Measurements from ENCODE around the gene CPNE2. TPM values are rescaled to one million over a fixed set of nuclear protein-coding genes. Genes with fewer than 3 reads are reported as not detected.

CPNE2 gene
- total and polyA plus RNA-seq, 2 of the 8 experiments (the other 6 are each of a cell fraction or from before 2014, with no cell fraction given), result 10.6 to 39.5 TPM

DNA sequence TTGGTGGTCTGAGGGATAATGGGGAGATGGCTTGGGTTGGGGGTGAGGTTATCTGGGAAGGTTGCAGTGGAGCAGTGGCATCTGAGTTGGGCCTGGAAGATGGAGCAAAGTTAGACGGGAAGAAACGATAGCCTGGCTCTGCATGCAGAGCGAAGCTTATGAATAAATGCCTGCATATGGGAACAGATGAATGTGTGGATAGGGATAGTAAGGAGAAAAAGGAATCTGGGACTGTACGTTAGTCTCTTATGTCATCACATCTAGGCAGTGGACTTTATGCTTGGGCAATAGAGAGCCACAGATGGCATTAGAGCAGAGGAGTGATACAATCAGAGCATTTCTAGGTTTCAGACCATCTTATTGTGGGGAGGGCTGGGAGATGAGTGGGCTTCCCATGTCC, 33.0 kb downstream of the CPNE2 start:
- H2AFZ ChIP-seq (ENCODE audit: low read length), result no peak overlapping the region
- H3K4me3 ChIP-seq (ENCODE audit: extremely low read depth in 1 of 4, insufficient read depth in 2 of 4, low read depth in 3 of 4, low read length in 4 of 4), result no peak overlapping the region
- no peak overlapping the region; the same call in 1 of the 2 replicates for H2BK15ac ChIP-seq (ENCODE audit: low read length)
- no peak overlapping the region for H2BK20ac ChIP-seq (ENCODE audit: low read length)
- H3K9ac ChIP-seq (replicated peaks in 1 of 4; ENCODE audit: extremely low read depth in 1 of 4, low read depth in 3 of 4, low read length in 3 of 4), result no peak overlapping the region
- no peak overlapping the region for H4K8ac ChIP-seq (ENCODE audit: extremely low read depth, insufficient read depth, low read length)
- H3K27me3 ChIP-seq (replicated peaks in 1 of 4; ENCODE audit: control insufficient read depth in 3 of 4, extremely low read depth in 1 of 4, insufficient read depth in 3 of 4, low read length in 3 of 4), result no peaks in the 10 kb centered on the region
- H2AK5ac ChIP-seq (ENCODE audit: low read depth, low read length), result no peak overlapping the region
- H3K9me3 ChIP-seq (ENCODE audit: insufficient read depth in 2 of 2, low read depth in 1 of 2, low read length in 1 of 2), result no peaks in the 10 kb centered on the region
- H3K79me1 ChIP-seq (ENCODE audit: low read depth, low read length), result no peaks in the 10 kb centered on the region
- H3K27ac ChIP-seq (ENCODE audit: low read depth, low read length), result no peak overlapping the region
- H2BK5ac ChIP-seq (ENCODE audit: low read depth, low read length), result no peak overlapping the region
- ChIA-PET CTCF (ENCODE audit: partially characterized antibody) (interaction anchor here (1.3 kb wide), 1 partner anchor 24 kb away, joined by 3 read pairs; no protein-coding TSS in a partner anchor), POLR2A (ENCODE audit: partially characterized antibody) (no interaction called here)
- no peaks in the 10 kb centered on the region for H3K36me3 ChIP-seq (ENCODE audit: control insufficient read depth in 2 of 4, insufficient read depth in 4 of 4, low read length in 3 of 4)
- H4K20me1 ChIP-seq (replicated peaks in 1 of 2; ENCODE audit: control insufficient read depth in 1 of 2, insufficient read depth in 2 of 2, low read length in 2 of 2), result no peaks in the 10 kb centered on the region
- FAIRE-seq (no peak), DNase-seq (ENCODE audit: low read depth in 1 of 2, low spot score in 2 of 2) (no peak)
- no peak overlapping the region for H3K18ac ChIP-seq (ENCODE audit: extremely low read depth, low read length)
- H4K5ac ChIP-seq (ENCODE audit: insufficient read length, low read depth, low read length), result no peak overlapping the region
- no peak overlapping the region for H3K23ac ChIP-seq (ENCODE audit: insufficient read length)
- H3K23me2 ChIP-seq (ENCODE audit: low read depth, low read length), result no peaks in the 10 kb centered on the region
- H3K4ac ChIP-seq (replicated peaks; ENCODE audit: insufficient read length, low read depth, low read length), result no peak overlapping the region
- 78% methylated on average over 4 of the region's 4 CpGs; no CpG with 5 or more reads in 1 of the 2 experiments for WGBS, 2 experiments (ENCODE audit: extremely low coverage in 1 of 2, insufficient coverage in 1 of 2, insufficient read length in 1 of 2, insufficient replicate concordance in 2 of 2, low coverage in 1 of 2, low lambda C conversion rate in 2 of 2, missing lambda C conversion rate in 1 of 2)
- H3K4me1 ChIP-seq (replicated peaks in 1 of 4; ENCODE audit: control insufficient read depth in 3 of 4, insufficient read depth in 4 of 4, low read length in 3 of 4), result no peaks in the 10 kb centered on the region; a peak in 1 of 7 replicates
- no peak overlapping the region for H3K14ac ChIP-seq (ENCODE audit: insufficient read length)
- no peak overlapping the region for H3K4me2 ChIP-seq (ENCODE audit: insufficient read depth in 1 of 2, low read depth in 2 of 2, low read length in 2 of 2)
- H3K56ac ChIP-seq (replicated peaks; ENCODE audit: insufficient read length, low read depth, low read length), result no peak overlapping the region
- H4K91ac ChIP-seq (replicated peaks; ENCODE audit: insufficient read length, low read length), result no peak overlapping the region
- no peak overlapping the region for H2BK120ac ChIP-seq (replicated peaks; ENCODE audit: low read depth, low read length)
- H3K79me2 ChIP-seq (ENCODE audit: control insufficient read depth in 1 of 2, insufficient read depth in 2 of 2, low read length in 2 of 2), result no peaks in the 10 kb centered on the region
- H2BK12ac ChIP-seq (ENCODE audit: low read depth, low read length), result no peak overlapping the region
- no peak for TF ChIP-seq ASH2L (IDR thresholded peaks at IDR 0.05; ENCODE audit: low read length)
- no peak for TF ChIP-seq POLR2A (IDR thresholded peaks at IDR 0.05; ENCODE audit: control extremely low read depth in 1 of 2, low read depth in 2 of 2, low read length in 2 of 2)
- TF ChIP-seq GTF2F1 (IDR thresholded peaks at IDR 0.05; ENCODE audit: borderline replicate concordance, low read depth, low read length), result no peak
- no peak for TF ChIP-seq SAP30 (IDR thresholded peaks at IDR 0.05; ENCODE audit: insufficient read depth, insufficient replicate concordance, low read length)
- TF ChIP-seq, protein P1, sequence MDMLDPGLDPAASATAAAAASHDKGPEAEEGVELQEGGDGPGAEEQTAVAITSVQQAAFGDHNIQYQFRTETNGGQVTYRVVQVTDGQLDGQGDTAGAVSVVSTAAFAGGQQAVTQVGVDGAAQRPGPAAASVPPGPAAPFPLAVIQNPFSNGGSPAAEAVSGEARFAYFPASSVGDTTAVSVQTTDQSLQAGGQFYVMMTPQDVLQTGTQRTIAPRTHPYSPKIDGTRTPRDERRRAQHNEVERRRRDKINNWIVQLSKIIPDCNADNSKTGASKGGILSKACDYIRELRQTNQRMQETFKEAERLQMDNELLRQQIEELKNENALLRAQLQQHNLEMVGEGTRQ (IDR thresholded peaks at IDR 0.05; ENCODE audit: low read length), result no peak
- TF ChIP-seq ZNF274 (IDR thresholded peaks at IDR 0.05; ENCODE audit: borderline replicate concordance, extremely low read depth, low read length), result no peak
- TF ChIP-seq KDM1A (IDR thresholded peaks at IDR 0.05; ENCODE audit: borderline replicate concordance, low read length), result no peak
- TF ChIP-seq CEBPB (IDR thresholded peaks at IDR 0.05; ENCODE audit: low read depth, low read length), result no peak
- TF ChIP-seq JUN (IDR thresholded peaks at IDR 0.05; ENCODE audit: low read depth, low read length), result no peak
- TF ChIP-seq SP1 (IDR thresholded peaks at IDR 0.05; ENCODE audit: low read depth, low read length), result no peak
- no peak for TF ChIP-seq HDAC2 (IDR thresholded peaks at IDR 0.05; ENCODE audit: borderline replicate concordance in 1 of 2, low read depth in 2 of 2, low read length in 2 of 2)
- no peak for TF ChIP-seq EZH2 (IDR thresholded peaks at IDR 0.05; ENCODE audit: low read depth, low read length, severe bottlenecking)
- no peak for TF ChIP-seq NANOG (IDR thresholded peaks at IDR 0.05; ENCODE audit: insufficient read depth, low read depth, low read length, poor library complexity, severe bottlenecking)
- no peak for TF ChIP-seq SIRT6 (IDR thresholded peaks at IDR 0.05; ENCODE audit: low read length)
